ENCODE results near the gene CRNKL1.

Gene CRNKL1

DNA sequence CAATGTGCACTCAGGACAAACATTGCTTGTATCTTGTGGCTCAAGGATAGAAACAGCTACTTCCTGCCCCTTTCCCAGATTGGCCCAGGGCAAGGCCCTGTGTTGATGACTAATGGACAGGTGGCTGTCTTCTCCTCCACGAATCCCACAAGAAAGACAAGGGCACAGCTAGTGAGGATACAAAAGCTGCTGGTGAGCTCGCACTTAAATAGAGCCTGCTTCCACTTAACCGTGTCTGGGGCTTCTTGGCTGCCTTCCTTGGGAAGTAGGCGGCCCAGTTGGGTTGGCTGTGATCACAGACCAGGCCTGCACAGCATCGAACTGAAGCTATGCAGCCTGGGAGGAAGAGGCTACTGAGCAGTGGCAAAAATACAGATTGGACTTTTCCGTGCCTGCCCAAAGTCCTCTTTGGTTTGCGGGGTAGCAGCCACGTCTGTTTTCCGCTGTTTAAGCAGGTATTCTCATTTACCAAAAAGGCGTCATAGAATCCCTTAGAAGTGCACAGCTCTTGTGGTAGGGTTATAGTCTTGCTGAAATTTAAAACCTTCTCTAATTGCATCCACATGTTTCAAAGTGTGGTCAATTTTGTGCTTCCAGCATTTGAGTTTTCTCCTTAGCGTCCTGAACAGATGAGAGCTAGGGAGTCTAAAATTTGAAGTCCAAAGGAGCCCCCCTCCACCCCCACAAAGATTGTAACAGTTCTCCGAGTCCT lies 58.2 kb downstream of the CRNKL1 start:
- TF ChIP-seq, protein P1, sequence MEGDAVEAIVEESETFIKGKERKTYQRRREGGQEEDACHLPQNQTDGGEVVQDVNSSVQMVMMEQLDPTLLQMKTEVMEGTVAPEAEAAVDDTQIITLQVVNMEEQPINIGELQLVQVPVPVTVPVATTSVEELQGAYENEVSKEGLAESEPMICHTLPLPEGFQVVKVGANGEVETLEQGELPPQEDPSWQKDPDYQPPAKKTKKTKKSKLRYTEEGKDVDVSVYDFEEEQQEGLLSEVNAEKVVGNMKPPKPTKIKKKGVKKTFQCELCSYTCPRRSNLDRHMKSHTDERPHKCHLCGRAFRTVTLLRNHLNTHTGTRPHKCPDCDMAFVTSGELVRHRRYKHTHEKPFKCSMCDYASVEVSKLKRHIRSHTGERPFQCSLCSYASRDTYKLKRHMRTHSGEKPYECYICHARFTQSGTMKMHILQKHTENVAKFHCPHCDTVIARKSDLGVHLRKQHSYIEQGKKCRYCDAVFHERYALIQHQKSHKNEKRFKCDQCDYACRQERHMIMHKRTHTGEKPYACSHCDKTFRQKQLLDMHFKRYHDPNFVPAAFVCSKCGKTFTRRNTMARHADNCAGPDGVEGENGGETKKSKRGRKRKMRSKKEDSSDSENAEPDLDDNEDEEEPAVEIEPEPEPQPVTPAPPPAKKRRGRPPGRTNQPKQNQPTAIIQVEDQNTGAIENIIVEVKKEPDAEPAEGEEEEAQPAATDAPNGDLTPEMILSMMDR (conservative IDR thresholded peaks at IDR 0.05; ENCODE audit: low read depth, low read length) = no peak
- no peak for DNase-seq (ENCODE audit: low read depth)
- no peak overlapping the region for H3K4me3 ChIP-seq (ENCODE audit: low read length)

DNA sequence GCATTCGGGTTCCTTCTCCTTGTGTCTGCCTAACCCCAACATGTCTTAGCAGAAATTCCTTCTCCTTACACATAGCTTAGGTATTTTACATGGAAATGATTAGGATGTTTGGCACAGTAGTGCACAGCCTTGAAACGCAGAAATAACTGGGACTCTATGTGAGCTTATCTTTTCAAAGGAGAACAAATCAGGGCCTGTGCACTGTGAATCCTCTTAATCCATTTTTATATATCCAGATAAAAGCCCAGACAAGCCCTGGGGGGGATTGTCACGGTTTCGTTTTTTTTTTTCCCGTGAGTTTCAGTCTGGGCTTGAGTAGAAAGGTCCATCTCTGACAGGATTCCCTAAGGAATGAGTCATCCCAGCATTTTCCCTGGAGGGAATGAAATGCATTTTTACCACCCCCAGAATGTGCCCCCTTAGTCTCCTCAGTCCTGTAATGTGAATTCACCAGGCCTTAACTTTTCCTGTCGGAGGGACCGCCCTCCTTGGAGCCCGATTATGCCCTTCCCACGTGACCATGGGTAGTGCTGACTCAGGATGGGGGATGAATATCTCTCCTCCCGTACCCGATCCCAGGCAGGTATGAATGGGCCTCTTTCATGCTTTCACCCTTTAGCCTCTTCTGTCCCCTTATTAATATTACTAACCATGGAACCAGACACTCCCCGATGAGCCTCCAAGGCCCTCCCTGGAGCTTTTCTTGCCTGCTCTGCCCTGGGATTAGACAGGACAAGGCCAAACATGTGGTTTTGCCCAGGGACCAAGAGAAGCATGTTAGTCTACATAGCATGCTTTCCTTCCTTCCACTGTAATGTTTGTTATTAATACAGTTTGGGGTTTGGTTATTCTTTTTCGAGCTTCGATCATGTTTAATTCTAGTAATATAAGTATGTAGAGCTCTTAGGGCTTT lies 59.0 kb downstream of the CRNKL1 start:
- TF ChIP-seq, protein P1 (conservative IDR thresholded peaks at IDR 0.05; ENCODE audit: low read depth, low read length) = no peak
- peak overlapping the region; percentile 27 for H3K4me3 ChIP-seq (ENCODE audit: low read length)
- peak; percentile 81 for DNase-seq (ENCODE audit: low read depth)

DNA sequence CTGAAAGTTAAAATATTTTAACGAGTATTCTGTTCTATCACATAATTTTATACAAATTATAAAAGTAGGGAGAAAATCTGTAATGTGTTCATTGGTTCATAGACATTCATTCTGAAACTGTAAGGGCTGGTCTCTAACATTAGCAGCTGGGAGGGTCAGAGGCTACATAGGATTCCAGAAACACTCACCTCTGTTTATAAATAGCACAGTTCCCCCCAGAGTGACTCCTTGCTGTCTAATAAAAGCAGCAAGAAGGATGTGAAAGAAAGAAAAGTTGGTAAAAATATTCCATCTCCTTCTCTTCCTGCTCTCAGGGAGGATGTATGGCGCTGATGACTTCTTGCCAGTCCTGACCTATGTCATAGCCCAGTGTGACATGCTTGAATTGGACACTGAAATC lies 60.4 kb downstream of the CRNKL1 start:
- TF ChIP-seq, protein P1 (conservative IDR thresholded peaks at IDR 0.05; ENCODE audit: low read depth, low read length) = no peak
- H3K4me3 ChIP-seq (ENCODE audit: low read length) = no peak overlapping the region
- DNase-seq (ENCODE audit: low read depth) = no peak

DNA sequence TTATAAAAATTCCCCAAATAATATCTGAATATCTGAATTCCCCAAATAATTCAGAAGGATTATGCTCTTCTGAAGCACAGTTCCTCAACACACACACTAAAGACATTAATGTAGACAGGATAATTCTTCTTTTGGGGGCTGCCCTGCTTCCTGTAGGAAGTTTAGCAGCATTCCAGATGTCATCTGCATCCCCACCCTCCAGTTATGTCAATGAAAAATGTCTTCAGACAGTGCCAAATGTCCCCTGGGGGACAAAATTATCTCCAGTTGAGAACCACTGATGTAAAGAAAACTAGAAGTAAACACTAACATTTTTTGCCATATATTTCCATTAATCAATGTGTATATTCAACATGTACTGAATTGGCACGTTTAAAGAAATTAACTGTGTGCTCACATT lies 61.0 kb downstream of the CRNKL1 start:
- TF ChIP-seq, protein P1 (conservative IDR thresholded peaks at IDR 0.05; ENCODE audit: low read depth, low read length) = no peak
- H3K4me3 ChIP-seq (ENCODE audit: low read length) = no peak overlapping the region
- no peak for DNase-seq (ENCODE audit: low read depth)

DNA sequence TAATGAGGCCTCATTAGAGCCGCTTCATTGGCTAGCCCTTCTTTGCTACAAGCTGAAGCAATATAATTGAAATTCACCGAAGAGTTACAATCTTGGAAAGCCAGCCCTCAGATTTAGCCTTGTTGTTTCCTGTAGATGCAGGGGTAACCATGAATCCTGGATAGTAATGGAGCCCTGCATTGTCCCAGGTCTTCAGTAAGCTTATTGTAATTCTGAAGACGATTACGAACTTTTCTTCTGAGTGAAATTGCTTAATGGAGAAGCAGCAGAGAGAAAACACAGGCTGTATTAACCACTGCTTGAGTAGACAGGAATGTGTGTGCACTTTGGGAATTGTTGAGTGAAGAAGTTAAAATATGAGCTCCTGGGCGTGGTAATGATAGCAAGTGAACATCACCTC lies 61.4 kb downstream of the CRNKL1 start:
- H3K4me3 ChIP-seq (ENCODE audit: low read length) = peak overlapping the region; percentile 1
- TF ChIP-seq, protein P1 (conservative IDR thresholded peaks at IDR 0.05; ENCODE audit: low read depth, low read length) = no peak
- no peak for DNase-seq (ENCODE audit: low read depth)

DNA sequence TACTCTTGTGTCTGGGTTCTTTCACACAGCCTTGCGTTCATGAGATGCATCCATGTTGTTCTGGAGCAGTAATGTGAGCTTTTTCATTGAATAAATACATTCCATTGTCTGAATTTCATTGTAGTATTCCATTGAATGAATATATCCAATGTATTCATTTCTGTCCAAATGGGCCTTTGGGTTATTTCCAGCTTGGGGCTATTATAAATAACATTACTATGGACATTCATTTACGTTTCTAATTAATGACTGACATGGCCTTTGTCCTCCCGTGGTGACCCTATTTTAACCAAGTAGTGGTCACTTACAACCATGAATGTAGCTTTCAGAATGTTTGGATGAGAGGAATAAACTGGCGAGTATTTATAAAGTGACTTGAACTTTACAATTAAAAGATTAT lies 65.2 kb downstream of the CRNKL1 start:
- DNase-seq (ENCODE audit: low read depth) = no peak
- H3K4me3 ChIP-seq (ENCODE audit: low read length) = no peak overlapping the region
- TF ChIP-seq, protein P1 (conservative IDR thresholded peaks at IDR 0.05; ENCODE audit: low read depth, low read length) = no peak

Measured in retinal pigment epithelial cell (primary cell).